Prostate gland (tissue), 2 donors: ENCODE measurements around the gene SEC24D. TPM values are rescaled to one million over a fixed set of nuclear protein-coding genes. Genes with fewer than 3 reads are reported as not detected.
A peak's percentile ranks its signal among the peaks of the same experiment; 100 is the strongest.

ENCODE experiments used
- DNase-seq: peaks from one replicate; pipeline ENCODE4 v3.0.0-alpha.2; 2019; ENCODE audit warnings: low spot score
- H3K27ac ChIP-seq, 2 donors: fragments of 200-600 bp; sonication (generic); 2 replicates each; pipeline ENCODE4 v1.5.1; 2017 to 2019
- H3K27me3 ChIP-seq: fragments of 200-600 bp; sonication (generic); replicated peaks from 2 replicates; pipeline ENCODE4 v1.5.1; 2019; ENCODE audit not compliant: insufficient read depth
- H3K36me3 ChIP-seq, 2 donors: fragments of 200-600 bp; sonication (generic); 1 replicate in 1 of 2; 2 replicates in 1 of 2; pipeline versions ENCODE4 v1.5.1 to v1.8.1; 2017 to 2019
- H3K4me1 ChIP-seq: fragments of 200-600 bp; sonication (generic); replicated peaks from 2 replicates; pipeline ENCODE4 v1.5.1; 2019
- H3K4me3 ChIP-seq, 2 donors: fragments of 200-600 bp; sonication (generic); 2 replicates each; pipeline ENCODE4 v1.5.1; 2017 to 2019
- H3K9me3 ChIP-seq: fragments of 200-600 bp; sonication (generic); 2 replicates; pipeline ENCODE4 v1.5.1; 2017
- CTCF ChIP-seq, 4 experiments: fragments of 200-600 bp in 2 of 4; fragments of 450-650 bp in 2 of 4; sonication (generic) in 2 of 4; IDR thresholded peaks; 1 replicate in 3 of 4; 2 replicates in 1 of 4; pipeline ENCODE4 v1.5.1; 2016 to 2019; ENCODE audit warnings: antibody characterized with exemption in 4 of 4, mild to moderate bottlenecking in 2 of 4, moderate library complexity in 2 of 4
- POLR2A ChIP-seq: fragments of 450-650 bp; IDR thresholded peaks from one replicate; pipeline ENCODE4 v1.6.1; 2016; ENCODE audit warnings: antibody characterized with exemption, mild to moderate bottlenecking
- POLR2AphosphoS5 ChIP-seq: sonication (generic); formaldehyde crosslinking; IDR thresholded peaks from one replicate; pipeline ENCODE4 v1.6.1; 2017; ENCODE audit warnings: antibody characterized with exemption
- WGBS: methylation state at CpG from one replicate; pipeline ENCODE4 v1.1.5; 2018; 5-methylcytosine and 5-hydroxymethylcytosine counted together
- intact Hi-C: fragments of 100-400 bp; cut with DNase I; formaldehyde crosslinking; loops from one replicate; pipeline ENCODE4 v1.14.2; 2022
- total RNA-seq, 2 donors: library from RNA; depleted of rRNA; stranded (reverse); fragments of >200 nt; gene quantifications; one replicate each; pipeline ENCODE4 v1.1.0, GENCODE V29; 2016

The SEC24D gene
- total RNA-seq, 2 donors from 2014 or later: 31.5 to 34.9 TPM

GRCh38 chr4:118745357-118745756, 90.6 kb downstream of the SEC24D start:
- Histone ChIP-seq H3K4me1 (peaks cover 6% of the 10 kb centered on the region), H3K27me3 (no peaks in the 10 kb centered on the region), H3K36me3 (no peaks in the 10 kb centered on the region), H3K9me3 (no peaks in the 10 kb centered on the region), H3K4me3 (no peak overlapping the region), H3K27ac (peak overlapping the region; percentile 59 to 65)
- WGBS: 60% methylated on average over 3 of the region's 3 CpGs
- no peak for DNase-seq
- no peak for TF ChIP-seq POLR2AphosphoS5
- TF ChIP-seq POLR2A: no peak
- no peak for TF ChIP-seq CTCF (IDR thresholded peaks at IDR 0.05)
- intact Hi-C loops: loop anchor here (10.0 kb wide), 2 partner anchors 289 to 469 kb away; partner anchors contain the start of gene USP53

- TF ChIP-seq POLR2AphosphoS5 (no peak), POLR2A (no peak), CTCF (IDR thresholded peaks at IDR 0.05) (no peak)
- no peak overlapping the region for H3K4me3 ChIP-seq
- no peaks in the 10 kb centered on the region for H3K9me3 ChIP-seq
- DNase-seq: no peak
- peak overlapping the region in 1 of 2 donors; percentile 59 for H3K27ac ChIP-seq
- H3K4me1 ChIP-seq: peaks cover 6% of the 10 kb centered on the region
- WGBS: 78% methylated on average over 4 of the region's 4 CpGs
- intact Hi-C loops: loop anchor here (10.0 kb wide), 2 partner anchors 291 to 471 kb away; partner anchors contain the start of gene USP53
- no peaks in the 10 kb centered on the region for H3K36me3 ChIP-seq
- H3K27me3 ChIP-seq: no peaks in the 10 kb centered on the region
These were observed 92.1 kb downstream of the SEC24D start for GRCh38 chr4:118743867-118744266.

- Histone ChIP-seq H3K4me1 (peaks cover 6% of the 10 kb centered on the region), H3K27ac (peak overlapping the region in 1 of 2 donors; percentile 20), H3K36me3 (no peaks in the 10 kb centered on the region), H3K4me3 (no peak overlapping the region), H3K27me3 (no peaks in the 10 kb centered on the region), H3K9me3 (no peaks in the 10 kb centered on the region)
- TF ChIP-seq POLR2AphosphoS5: no peak
- no peak for TF ChIP-seq CTCF (IDR thresholded peaks at IDR 0.05)
- TF ChIP-seq POLR2A: no peak
- DNase-seq: no peak
- intact Hi-C loops: loop anchor here (10.0 kb wide), 2 partner anchors 293 to 473 kb away; partner anchors contain the start of gene USP53
These were observed 93.9 kb downstream of the SEC24D start for GRCh38 chr4:118742050-118742449.

DNA sequence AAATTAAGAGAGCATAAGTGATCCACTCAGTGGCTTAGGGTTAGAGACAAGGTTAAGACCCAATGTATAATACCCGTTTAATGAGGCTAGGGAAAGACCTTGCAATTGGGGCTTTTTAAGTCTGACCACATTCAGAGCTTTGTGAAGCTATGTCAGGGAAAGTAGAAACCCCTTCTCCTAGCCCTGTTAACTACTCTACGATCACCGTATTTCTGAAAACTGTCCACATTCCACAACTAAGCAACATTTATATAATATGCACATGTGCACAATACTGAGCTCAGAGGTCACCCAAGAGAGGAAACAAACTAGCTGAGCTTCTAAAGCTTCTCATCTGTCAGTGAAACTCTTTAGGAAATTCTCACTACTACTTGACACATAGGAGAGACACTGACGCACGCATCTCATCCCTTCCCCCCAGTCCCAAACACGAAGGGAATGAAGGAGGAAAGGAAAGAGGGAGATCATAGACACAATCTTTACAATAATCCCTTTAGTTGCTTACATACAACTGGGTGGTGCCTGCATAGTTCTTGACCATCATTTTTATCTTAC, 94.5 kb downstream of the SEC24D start:
- Histone ChIP-seq H3K4me3 (no peak overlapping the region), H3K4me1 (peaks cover 3% of the 10 kb centered on the region), H3K27ac (peak overlapping the region; percentile 14 to 20), H3K9me3 (no peaks in the 10 kb centered on the region), H3K36me3 (no peaks in the 10 kb centered on the region), H3K27me3 (no peaks in the 10 kb centered on the region)
- 36% methylated on average over 6 of the region's 6 CpGs for WGBS
- TF ChIP-seq POLR2A (no peak), CTCF (IDR thresholded peaks at IDR 0.05) (no peak), POLR2AphosphoS5 (no peak)
- intact Hi-C loops: loop anchor here (2.0 to 10.0 kb wide), 4 partner anchors 147 to 473 kb away; partner anchors contain the start of genes SYNPO2 and USP53
- DNase-seq: no peak

- intact Hi-C loops: loop anchor here (2.0 to 10.0 kb wide), 4 partner anchors 148 to 474 kb away; partner anchors contain the start of genes SYNPO2 and USP53
- no peak for DNase-seq
- peaks cover 3% of the 10 kb centered on the region for H3K4me1 ChIP-seq
- H3K36me3 ChIP-seq: no peaks in the 10 kb centered on the region
- WGBS: 22% methylated on average over 5 of the region's 5 CpGs
- no peaks in the 10 kb centered on the region for H3K9me3 ChIP-seq
- no peak overlapping the region for H3K4me3 ChIP-seq
- no peaks in the 10 kb centered on the region for H3K27me3 ChIP-seq
- no peak overlapping the region for H3K27ac ChIP-seq
- TF ChIP-seq POLR2A: no peak
- TF ChIP-seq CTCF (IDR thresholded peaks at IDR 0.05): peak in 3 of 4 experiments; percentile 54 to 66 (median 58)
These were observed 95.1 kb downstream of the SEC24D start for GRCh38 chr4:118740869-118741268.
